NCI-H2107 treated with DMSO at 0.1 percent for 48 hours (cell line): ENCODE data around the gene CLEC4M.
"Not testable (repeated sequence)": the region's sequence is repeated elsewhere in the genome, so short reads cannot be mapped to it uniquely, and the experiment has no call there.

Experiments
- DNase-seq: peaks from one replicate; lab custom pipeline; 2025; ENCODE audit not compliant: unreplicated experiment; lab: John Stamatoyannopoulos, UW

Gene CLEC4M

DNA sequence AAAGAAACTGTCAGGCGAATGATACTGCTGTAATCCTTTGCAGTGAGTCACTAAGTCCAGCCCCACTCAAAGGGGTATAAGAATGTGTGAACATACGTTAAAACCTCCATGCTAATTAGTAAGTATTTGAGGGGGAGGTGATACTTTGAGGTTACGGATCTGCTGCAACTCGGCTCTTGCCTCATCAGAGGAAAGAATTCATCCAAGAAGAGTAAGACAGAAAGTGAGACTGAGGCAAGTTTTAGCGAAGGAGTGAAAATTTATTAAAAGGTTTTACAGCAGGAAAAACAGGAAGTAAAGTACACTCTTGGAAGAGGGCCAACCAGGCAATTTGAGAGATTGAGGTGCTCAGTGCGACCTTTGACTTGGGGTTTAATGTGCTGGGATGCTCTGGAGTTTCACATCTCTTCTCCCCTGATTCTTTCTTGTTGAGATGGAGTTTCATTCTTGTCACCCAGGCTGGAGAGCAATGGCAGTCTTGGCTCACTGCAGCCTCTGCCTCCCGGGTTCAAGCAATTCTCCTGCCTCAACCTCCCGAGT lies 9.8 kb downstream of the CLEC4M start:
- DNase-seq: no peak

DNA sequence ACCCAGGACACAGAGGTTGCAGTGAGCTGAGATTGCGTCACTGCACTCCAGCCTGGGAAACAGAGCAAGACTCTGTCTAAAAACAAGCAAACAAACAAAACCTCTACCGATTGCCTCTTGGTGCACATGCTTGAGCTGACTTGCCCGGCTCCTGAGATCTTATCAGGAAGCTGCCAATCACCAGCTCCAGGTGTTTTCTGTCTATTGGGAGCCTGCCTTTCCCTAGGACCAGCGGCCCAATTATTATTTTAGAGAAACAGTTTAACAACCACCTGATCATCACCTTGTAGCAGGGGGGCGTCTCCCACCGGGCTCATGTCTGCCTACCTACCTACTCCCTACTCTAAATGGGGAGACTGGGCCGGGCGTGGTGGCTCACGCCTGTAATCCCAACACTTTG lies 10.8 kb downstream of the CLEC4M start:
- no peak for DNase-seq

DNA sequence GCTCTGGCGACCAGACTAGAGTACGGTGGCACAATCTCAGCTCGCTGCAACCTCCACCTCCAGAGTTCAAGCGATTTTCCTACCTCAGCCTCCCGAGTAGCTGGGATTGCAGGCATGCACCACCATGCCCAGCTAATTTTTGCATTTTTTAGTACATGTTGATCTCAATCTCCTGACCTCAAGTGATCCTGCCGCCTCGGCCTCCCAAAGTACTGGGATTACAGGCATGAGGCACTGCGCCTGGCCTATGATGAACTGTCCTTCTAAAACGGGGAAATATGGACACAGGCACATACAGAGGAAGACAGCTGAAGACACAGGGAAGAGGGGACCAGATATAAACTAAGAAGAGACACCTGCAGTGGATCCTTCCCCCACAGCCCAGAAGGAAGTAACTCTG lies 12.7 kb downstream of the CLEC4M start:
- no peak for DNase-seq

DNA sequence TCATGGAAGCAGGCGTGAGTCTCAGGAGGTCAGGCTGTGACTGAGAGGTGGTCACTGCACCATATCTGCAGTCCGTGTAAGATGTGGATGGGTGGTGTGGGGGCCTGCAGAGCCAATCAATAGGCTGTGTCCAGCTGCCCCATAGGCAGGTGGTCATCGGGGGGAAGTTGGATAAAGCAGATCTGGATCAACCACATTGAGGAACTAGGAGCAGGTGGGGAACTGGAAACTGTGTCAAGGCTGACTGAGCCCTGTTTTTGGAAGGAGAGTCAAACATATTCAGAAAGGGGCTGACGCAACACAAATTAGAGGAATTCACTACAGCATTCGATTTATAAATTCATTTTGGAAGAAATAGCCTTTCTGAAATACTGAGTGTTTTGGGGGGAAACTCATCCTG lies 15.0 kb downstream of the CLEC4M start:
- DNase-seq: no peak

DNA sequence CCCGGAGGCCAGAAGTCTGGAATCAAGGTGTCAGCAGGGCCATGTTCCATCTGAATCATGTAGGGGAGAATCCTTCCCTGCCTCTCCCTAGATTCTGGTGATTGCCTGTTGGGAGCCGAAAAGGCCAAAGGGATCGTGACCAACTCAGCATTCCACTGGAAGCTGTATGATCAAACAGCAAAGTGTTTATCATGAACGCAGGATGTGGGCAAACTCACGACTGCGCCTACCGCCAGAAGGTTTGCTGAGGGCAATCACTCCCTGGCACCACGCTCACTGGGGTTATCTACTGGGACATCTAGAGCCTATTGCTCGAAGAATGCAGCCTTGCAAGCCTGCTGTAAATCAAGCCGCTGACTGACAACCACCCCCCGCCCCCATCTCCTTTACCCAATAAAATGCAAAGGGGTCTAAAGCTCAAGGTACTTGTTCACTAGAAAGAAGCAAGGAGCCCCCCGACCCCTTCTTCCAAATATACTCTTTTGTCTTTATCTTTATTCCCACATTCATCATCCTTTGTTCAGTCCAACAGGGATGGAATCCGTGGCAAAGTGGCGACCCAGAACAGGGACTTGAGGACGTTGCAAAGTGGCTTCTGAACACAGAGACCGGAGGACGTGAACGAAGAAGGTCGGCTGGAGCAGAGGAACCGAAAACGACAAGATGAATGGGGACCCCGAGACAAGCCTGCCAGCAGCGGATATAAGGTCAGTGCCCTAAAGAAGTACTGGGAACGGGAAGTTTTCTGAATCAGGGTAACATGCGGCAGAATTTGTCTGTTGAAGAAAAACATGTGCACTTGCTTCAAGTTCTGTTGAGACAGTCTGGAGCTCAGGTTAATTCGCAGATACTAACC lies 16.8 kb downstream of the CLEC4M start:
- DNase-seq: no peak

DNA sequence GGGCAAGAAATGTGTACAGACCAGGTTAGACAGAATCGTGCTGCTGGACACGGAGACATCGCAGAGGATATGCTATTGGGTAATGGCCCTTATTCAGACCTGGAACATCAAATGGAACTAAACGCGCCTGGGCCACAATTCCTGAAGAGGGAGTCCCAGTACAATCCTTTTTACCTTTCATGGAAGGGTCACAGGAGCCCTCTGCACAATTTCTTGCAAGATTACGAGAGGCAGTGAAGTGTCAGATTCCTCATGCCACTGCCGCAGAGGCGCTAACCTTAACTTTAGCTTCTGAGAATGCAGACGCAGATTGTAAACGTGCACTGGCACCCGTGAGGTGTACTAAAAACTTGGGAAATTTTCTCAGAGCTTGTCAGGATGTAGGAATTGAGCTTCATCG lies 18.1 kb downstream of the CLEC4M start:
- DNase-seq: no peak

DNA sequence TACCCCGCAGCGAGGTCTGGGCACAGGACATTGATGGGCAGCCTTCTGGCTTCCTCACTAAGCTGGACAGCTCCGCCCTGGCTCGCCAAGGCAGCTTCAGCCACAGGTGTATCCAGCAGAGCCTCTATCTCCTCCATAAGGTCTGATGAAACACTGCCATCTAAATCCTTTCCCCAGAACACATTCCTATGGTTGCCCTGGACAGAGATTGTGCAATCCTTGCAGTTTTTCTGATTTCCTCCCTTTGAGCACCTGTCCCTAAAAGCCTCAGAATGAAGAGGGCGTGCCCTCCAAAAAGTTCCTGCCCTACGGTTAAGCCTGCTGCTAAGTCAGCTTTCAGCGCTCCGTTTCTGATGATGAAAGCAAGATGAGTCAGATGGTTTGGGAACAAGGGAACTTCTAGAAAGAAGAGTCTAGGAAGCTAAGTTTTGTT lies 21.0 kb downstream of the CLEC4M start:
- no peak for DNase-seq

DNA sequence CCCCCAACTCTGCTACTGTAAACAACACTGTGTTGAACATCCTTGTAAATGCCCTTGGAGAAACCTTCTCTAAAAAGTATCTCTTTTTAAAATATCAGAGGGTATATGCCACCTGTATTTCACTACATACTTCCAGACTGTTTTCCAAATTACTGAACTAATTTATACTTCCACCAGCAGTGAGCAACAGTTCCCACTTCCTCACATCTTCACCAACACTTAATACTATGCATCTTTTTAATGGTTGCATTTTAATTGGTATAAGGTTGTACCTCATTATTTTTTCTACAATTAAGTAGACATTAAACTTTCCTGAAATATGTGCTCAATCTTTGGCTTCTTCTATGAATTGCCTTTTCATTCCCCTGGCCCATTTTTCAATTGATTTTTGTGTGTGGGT lies 21.8 kb downstream of the CLEC4M start:
- DNase-seq: no peak

DNA sequence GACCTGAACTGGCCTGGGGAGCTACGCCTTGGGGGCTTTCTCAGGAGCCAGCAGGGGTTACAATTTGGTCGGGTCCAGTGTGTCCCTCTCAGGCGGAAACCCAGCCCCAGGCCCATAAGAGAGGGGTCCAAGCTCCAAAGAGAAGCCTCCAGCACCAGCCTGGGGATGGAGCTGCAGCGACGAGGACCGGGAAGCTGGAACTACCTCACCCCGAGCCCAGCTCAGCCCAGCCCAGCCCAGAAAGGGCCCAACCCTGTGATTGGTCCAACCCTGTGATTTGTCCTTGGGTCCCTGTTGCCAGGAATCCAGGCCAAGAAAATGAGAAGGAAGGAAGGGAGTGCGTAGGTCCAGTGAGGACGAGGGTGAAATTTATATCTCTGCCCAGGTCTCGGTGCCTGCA lies 24.1 kb downstream of the CLEC4M start:
- DNase-seq: no peak

DNA sequence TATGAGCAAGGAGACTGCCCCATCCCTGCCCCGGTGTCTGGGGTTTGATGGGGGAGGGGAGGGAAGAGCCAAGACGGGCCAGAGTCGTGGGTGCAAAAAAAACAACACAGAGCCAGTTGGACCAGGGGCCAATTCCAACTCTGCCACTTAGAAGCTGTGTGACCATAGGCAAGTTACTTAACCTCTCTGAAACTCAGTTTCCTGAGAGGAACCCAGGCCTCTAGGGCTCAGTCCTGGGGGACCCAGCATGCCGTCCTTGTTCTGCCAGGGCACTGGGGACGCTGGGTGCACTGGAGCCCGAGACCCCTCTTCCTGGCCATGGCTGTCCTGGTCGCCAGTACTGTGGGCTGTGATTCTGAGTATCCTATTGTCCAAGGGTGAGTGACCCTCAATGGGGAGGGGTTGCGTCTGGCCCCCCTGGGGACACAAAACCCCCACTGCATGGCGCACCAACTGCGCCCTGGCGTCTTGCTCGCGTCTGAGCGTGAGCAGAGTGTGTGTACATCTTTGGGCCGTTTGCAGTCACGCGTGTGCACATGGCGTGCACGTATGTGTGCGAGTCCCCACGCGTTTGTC lies 24.6 kb downstream of the CLEC4M start:
- DNase-seq: no peak

DNA sequence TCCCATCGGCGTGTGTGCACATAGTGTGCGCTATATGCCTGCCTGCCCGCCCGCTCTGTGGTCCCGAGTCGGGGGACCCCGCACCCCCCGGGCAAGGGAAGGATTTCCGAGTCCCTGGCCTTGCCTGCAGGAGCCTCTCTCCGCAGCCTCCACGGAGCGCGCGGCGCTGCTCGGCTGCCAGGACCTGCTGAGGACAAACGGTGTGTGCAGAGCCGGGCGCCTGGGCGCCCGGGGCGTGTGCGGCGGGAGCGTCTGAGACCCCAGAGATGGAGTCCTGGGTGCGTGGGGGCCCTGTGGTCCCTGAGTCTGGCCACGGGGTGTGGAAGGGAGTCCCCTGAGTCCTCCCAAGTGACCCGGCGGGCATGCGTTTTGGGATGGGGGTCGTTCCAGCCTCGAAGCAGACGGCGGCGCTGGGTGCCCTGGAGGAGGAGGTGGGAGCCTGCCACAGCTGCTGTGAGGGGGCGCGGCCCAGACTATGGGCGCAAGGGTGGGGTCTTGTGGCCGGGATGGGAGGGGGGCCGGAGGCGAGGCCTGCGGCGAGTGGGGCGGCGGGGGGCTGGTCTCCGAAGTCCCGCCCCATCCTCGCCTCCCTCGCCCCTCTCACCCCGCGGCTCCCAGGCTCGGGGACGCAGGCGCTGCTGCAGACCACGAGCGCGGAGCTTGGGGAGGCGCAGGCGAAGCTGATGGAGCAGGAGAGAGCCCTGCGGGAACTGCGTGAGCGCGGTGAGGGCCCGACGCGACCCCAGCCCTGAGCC lies 25.3 kb downstream of the CLEC4M start:
- DNase-seq: no peak

DNA sequence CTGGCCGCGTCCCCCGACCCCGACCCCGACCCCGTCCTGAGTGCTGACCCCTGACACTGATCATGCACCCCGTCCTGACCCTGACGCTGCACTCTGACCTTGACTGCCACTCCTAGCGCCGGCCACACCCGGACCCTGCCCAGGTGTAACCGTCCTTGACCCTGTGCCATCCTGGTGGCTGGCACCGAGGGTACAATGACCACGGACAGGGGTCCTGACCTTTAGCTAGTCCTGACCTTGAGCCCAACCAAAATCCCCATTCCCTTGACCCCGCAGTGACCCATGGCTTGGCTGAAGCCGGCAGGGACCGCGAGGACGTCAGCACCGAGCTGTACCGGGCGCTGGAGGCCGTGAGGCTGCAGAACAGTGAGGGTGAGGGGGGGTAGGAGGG lies 25.9 kb downstream of the CLEC4M start:
- no peak for DNase-seq

DNA sequence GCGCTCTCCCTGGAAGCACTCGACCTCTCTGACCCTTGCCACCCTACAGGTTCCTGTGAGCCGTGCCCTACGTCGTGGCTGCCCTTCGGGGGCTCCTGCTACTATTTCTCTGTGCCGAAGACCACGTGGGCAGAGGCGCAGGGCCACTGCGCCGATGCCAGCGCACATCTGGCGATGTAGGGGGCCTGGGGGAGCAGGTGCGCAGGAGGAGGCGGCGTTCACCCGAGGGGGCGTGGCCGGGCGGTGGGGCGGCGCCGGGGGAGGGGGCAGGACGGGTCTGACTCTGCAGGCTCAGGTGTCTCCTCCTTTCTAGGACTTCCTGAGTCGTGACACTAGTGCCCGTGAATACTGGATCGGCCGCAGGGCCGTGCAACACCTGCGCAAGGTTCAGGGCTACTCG lies 26.4 kb downstream of the CLEC4M start:
- DNase-seq: no peak

DNA sequence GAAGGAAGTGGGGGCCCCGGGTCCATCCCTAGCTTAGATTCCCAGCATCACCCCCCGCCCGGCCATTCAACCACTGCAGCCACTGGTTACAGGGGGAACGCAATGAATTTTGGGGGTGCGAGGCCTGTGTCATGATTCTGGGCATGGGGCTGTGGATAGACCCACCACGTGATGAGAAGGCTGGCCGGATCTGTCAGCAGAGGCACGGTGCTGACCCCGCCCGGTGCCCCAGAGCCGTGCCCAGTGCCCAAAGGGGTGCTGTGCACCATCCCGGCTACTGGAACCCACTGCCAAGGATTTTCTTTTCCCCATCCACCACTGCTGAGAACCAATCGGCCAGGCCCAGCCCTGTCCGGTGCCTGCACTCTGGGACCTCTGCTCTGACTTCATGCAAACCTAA lies 27.4 kb downstream of the CLEC4M start:
- DNase-seq: no peak

DNA sequence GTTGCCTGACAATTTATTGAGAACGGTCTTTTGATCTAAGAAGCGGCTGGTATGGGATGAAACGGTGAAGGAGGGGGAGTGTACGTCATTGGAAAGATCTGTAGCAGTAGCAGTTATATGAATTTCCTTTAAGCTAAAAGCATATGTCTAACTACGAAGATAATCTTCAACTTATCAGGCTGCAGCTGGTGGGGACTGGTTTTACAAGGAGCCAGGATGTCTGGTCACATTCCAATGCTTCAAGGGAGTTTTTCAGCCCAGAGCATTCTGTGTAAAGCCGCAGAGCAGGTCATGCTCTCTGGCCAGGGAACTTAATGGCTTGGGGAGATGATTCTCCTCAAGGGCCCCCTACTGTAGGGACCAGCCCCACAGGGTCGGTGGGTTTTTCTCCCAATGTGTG lies 29.2 kb downstream of the CLEC4M start:
- no peak for DNase-seq

DNA sequence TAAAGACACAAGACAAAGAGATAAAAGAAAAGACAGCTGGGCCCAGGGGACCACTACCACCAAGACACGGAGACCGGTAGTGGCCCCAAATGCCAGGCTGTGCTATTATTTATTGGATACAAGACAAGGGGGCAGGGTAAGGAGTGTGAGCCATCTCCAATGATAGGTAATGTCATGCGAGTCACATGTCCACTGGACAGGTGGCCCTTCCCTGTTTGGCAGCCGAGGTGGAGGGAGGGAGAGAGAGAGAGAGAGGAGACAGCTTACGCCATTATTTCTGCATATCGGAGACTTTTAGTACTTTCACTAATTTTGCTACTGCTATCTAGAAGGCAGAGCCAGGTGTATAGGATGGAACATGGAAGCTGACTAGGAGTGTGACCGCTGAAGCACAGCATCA lies 29.7 kb downstream of the CLEC4M start:
- DNase-seq: not testable (repeated sequence)

DNA sequence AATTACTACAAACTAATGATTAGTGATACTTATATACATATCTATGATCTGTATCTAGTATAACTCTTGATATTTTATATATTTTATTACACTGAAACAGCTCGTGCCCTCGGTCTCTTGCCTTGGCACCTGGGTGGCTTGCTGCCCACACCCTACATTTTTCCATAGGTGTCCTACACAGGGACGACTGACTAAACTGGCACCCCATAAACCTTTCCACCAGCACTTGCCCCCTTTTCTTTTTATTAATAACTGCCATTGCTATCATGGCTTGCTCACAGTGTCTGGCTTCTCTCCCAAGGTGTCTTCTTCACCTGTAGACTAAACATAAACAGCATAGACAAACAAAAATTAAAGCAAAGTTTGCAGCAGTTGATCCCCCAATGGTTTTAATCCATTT lies 30.4 kb downstream of the CLEC4M start:
- no peak for DNase-seq

DNA sequence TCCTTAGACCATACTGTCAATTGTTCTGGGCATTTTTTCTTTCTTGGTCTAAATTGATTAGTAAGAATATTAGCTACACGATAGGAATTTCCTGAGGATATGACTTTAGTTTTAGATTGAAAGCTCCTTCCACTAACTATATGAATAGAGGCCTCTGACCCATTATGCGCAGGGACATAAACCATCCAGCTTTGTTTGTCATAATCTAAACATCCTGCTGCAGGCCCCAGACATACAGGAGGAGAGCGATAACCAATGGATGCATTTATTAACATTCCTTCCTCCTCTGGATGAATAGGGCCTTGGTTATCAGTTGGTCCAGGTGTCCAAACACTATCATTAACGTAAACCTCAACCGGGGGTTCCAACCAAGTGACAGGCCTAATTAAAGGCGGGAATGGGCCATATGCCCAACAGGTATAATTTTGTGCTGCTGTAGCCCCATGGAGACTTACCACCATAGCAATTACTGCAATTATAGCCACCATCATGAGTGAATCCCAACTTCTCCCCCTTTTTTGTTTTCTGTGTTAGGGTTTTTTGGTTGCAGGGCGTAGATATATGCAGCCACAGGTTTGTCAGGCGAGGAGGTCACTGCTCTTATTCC lies 32.6 kb downstream of the CLEC4M start:
- DNase-seq: no peak

DNA sequence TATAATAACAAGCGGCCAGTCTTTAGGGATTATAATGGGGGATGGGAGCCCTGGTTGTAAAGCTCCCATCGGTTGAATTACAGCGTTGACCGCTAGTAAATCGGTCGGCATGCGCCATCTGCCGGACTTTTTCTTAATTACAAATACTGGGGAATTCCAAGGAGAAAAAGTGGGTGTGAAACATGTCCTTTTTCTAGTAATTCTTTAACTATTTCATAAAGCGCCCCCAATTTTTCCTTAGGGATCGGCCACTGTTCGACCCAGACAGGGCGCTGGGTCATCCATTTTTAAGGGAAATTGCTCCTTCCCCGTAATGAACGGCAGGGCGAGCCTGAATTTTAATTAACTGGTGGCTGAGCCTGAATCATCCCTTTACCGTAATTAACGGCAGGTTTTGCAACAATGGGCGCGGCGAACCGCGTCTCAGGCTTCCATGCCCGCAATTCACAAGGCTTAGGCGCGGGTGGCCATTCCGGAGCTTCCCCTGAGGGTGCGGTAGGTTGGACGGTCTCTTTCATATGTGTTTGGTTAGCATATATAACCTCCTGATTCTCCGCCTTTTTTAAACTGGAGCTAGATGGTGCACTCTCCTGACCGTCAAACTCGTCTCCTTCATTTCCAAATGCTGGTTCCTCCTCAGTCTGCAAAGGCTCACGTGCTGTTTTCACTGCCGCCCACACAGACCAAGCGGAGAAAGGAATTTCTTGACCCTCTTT lies 36.8 kb downstream of the CLEC4M start:
- peak; percentile 31 for DNase-seq

DNA sequence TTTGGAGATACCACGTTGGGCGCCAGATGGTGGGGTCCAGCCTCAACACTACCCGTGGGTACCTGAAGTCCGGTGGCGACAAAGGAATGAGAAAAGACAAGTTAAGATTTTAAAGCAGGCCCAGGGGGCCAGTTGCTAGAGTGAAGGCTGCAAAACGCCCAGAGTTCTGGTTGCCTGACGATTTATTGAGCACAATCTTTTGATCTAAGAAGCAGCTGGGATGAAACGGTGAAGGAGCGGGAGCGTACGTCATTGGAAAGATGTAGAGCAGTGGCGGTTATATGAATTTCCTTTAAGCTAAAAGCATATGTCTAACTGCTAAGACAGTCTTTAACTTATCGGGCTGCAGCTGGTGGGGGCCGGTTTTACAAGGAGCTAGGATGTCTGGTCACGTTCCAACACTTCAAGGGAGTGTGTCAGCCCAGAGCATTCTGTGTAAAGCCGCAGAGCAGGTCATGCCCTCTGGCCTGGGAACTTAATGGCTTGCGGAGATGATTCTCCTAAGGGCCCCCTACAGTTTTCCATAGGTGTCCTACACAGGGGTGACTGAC lies 38.1 kb downstream of the CLEC4M start:
- DNase-seq: no peak

DNA sequence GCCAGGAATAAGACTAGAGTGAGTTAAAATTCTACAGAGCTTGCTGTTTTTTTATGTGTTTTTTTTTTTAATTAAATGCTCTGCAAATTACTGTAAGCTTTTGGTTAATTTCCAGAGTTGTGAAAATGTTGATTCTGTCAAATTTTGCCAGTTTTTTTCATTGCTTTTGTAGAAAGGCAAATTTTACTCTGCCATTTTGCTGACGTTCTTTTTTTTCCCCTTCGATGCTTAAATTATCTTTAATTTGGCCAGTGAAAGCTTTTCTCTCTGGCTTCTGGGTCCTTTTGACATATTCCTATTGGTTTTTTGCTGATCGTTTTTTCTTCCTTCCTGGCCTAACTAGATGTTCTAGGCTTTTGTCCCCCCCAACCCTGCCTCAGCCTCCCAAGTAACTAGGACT lies 43.2 kb downstream of the CLEC4M start:
- DNase-seq: no peak
